CD4-positive, alpha-beta T cell treated with Interleukin-4 for 1 hour (primary cell): ENCODE measurements around the gene SDCCAG8.

Source experiments
- DNase-seq, 2 donors: peaks; one replicate each; pipeline ENCODE4 v3.0.0-alpha.2; 2020 to 2022

The SDCCAG8 gene

GRCh38 chr1:243489681-243490546 is 234.1 kb downstream of the SDCCAG8 start:
- no peak for DNase-seq

GRCh38 chr1:243490748-243491686 is 235.2 kb downstream of the SDCCAG8 start:
- DNase-seq: no peak

- no peak for DNase-seq
These were observed 237.6 kb downstream of the SDCCAG8 start for GRCh38 chr1:243493156-243494129.

- DNase-seq: no peak
These were observed 239.0 kb downstream of the SDCCAG8 start for GRCh38 chr1:243494741-243495431.

- no peak for DNase-seq
These were observed 239.8 kb downstream of the SDCCAG8 start for GRCh38 chr1:243495442-243496186.

GRCh38 chr1:243496187-243496646 is 240.4 kb downstream of the SDCCAG8 start:
- no peak for DNase-seq

GRCh38 chr1:243496806-243497205 is 241.0 kb downstream of the SDCCAG8 start:
- DNase-seq: no peak

- no peak for DNase-seq
These were observed 242.3 kb downstream of the SDCCAG8 start for GRCh38 chr1:243497939-243498681.

GRCh38 chr1:243499248-243499647 is 243.4 kb downstream of the SDCCAG8 start:
- no peak for DNase-seq

- DNase-seq: no peak
These were observed 243.9 kb downstream of the SDCCAG8 start for GRCh38 chr1:243499711-243500110.

GRCh38 chr1:243500512-243500911 is 244.7 kb downstream of the SDCCAG8 start:
- no peak for DNase-seq

- DNase-seq: no peak
These were observed 245.2 kb downstream of the SDCCAG8 start for GRCh38 chr1:243501002-243501401.

- no peak for DNase-seq
These were observed 247.3 kb downstream of the SDCCAG8 start for GRCh38 chr1:243503155-243503554.

- DNase-seq: no peak
These were observed 250.3 kb downstream of the SDCCAG8 start for GRCh38 chr1:243505986-243506689.

- DNase-seq: no peak
These were observed 251.3 kb downstream of the SDCCAG8 start for GRCh38 chr1:243507001-243507671.

GRCh38 chr1:243507672-243508302 is 251.9 kb downstream of the SDCCAG8 start:
- DNase-seq: no peak

GRCh38 chr1:243508303-243508713 is 252.5 kb downstream of the SDCCAG8 start:
- peak; percentile 45 to 48 for DNase-seq

- no peak for DNase-seq
These were observed 253.1 kb downstream of the SDCCAG8 start for GRCh38 chr1:243508943-243509342.
